WTC11 (cell line): ENCODE measurements around the gene SCN8A.

Experiments
- FOXJ3 ChIP-seq: sonication (generic); formaldehyde crosslinking; IDR thresholded peaks from 2 replicates; pipeline ENCODE4 v1.9.0; 2021; ENCODE audit warnings: missing genetic modification reagents, mild to moderate bottlenecking, borderline replicate concordance
- NFE2L1 ChIP-seq: sonication (generic); formaldehyde crosslinking; IDR thresholded peaks from 2 replicates; pipeline ENCODE4 v1.8.1; 2023; ENCODE audit warnings: missing genetic modification reagents
- TF ChIP-seq, protein P1 (sequence below): fragments of 200-600 bp; IDR thresholded peaks from 2 replicates; pipeline ENCODE4 v1.8.0; 2022; ENCODE audit warnings: antibody characterized with exemption
- TF ChIP-seq, protein P2 (sequence below): sonication (generic); formaldehyde crosslinking; IDR thresholded peaks from 2 replicates; pipeline ENCODE4 v1.8.1; 2022; ENCODE audit warnings: mild to moderate bottlenecking, missing genetic modification reagents, moderate library complexity, borderline replicate concordance

DNA sequence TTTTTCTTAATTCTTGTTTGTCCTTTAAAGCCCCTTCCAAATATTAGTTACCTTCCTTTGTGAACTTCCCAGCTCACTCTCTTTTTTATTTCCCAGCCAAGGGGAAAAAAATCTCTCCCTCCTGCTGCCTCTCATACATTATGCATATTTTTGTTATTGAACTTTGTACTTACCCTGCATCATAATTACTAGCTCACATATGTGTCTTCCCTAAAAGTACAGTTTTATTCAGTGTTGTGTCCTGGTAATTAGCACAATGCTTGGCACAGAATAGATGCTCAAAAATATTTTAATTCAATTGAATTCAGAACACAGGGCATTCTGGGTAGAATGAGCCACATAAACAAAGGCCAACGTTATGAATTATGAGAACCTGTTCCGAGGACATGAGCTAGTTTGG is 91.9 kb downstream of the SCN8A start:
- TF ChIP-seq, protein P1, sequence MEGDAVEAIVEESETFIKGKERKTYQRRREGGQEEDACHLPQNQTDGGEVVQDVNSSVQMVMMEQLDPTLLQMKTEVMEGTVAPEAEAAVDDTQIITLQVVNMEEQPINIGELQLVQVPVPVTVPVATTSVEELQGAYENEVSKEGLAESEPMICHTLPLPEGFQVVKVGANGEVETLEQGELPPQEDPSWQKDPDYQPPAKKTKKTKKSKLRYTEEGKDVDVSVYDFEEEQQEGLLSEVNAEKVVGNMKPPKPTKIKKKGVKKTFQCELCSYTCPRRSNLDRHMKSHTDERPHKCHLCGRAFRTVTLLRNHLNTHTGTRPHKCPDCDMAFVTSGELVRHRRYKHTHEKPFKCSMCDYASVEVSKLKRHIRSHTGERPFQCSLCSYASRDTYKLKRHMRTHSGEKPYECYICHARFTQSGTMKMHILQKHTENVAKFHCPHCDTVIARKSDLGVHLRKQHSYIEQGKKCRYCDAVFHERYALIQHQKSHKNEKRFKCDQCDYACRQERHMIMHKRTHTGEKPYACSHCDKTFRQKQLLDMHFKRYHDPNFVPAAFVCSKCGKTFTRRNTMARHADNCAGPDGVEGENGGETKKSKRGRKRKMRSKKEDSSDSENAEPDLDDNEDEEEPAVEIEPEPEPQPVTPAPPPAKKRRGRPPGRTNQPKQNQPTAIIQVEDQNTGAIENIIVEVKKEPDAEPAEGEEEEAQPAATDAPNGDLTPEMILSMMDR: no peak
- no peak for TF ChIP-seq NFE2L1 (CRISPR knock-in tag)
- TF ChIP-seq FOXJ3: no peak
- TF ChIP-seq, protein P2, sequence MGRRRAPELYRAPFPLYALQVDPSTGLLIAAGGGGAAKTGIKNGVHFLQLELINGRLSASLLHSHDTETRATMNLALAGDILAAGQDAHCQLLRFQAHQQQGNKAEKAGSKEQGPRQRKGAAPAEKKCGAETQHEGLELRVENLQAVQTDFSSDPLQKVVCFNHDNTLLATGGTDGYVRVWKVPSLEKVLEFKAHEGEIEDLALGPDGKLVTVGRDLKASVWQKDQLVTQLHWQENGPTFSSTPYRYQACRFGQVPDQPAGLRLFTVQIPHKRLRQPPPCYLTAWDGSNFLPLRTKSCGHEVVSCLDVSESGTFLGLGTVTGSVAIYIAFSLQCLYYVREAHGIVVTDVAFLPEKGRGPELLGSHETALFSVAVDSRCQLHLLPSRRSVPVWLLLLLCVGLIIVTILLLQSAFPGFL: no peak
